ENCODE measurements around the gene SLC19A2. TPM values are rescaled to one million over a fixed set of nuclear protein-coding genes. Genes with fewer than 3 reads are reported as not detected.
A peak's percentile ranks its signal among the peaks of the same experiment; 100 is the strongest.
"Not testable (repeated sequence)": the region's sequence is repeated elsewhere in the genome, so short reads cannot be mapped to it uniquely, and the experiment has no call there.

The SLC19A2 gene
- total RNA-seq, 1 donor from 2014 or later: 12.3 TPM

DNA sequence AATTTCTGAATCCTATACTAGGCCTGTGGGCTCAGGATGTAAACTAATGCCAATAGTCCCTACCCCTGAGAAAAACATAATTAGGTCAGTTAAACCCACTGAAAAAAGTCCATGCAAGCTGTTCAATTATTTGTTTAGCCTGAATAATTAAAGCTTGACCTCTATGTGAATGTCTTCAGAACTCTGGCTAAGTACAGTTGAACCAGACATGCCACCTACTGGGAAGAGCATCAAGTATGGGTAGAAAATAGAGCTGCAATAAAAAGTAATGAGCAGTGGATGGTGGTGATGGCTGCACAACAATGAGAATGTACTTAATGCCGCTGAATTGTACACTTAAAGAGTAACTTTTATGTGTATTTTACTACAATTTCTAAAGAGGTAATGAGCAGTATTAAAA, 23.6 kb upstream of the SLC19A2 start:
- TF ChIP-seq, protein P1, sequence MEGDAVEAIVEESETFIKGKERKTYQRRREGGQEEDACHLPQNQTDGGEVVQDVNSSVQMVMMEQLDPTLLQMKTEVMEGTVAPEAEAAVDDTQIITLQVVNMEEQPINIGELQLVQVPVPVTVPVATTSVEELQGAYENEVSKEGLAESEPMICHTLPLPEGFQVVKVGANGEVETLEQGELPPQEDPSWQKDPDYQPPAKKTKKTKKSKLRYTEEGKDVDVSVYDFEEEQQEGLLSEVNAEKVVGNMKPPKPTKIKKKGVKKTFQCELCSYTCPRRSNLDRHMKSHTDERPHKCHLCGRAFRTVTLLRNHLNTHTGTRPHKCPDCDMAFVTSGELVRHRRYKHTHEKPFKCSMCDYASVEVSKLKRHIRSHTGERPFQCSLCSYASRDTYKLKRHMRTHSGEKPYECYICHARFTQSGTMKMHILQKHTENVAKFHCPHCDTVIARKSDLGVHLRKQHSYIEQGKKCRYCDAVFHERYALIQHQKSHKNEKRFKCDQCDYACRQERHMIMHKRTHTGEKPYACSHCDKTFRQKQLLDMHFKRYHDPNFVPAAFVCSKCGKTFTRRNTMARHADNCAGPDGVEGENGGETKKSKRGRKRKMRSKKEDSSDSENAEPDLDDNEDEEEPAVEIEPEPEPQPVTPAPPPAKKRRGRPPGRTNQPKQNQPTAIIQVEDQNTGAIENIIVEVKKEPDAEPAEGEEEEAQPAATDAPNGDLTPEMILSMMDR (conservative IDR thresholded peaks at IDR 0.05; ENCODE audit: low read depth, low read length): peak; percentile 47
- no peak overlapping the region for H3K4me3 ChIP-seq (ENCODE audit: low read depth, low read length)
- DNase-seq (ENCODE audit: low read depth): no peak

DNA sequence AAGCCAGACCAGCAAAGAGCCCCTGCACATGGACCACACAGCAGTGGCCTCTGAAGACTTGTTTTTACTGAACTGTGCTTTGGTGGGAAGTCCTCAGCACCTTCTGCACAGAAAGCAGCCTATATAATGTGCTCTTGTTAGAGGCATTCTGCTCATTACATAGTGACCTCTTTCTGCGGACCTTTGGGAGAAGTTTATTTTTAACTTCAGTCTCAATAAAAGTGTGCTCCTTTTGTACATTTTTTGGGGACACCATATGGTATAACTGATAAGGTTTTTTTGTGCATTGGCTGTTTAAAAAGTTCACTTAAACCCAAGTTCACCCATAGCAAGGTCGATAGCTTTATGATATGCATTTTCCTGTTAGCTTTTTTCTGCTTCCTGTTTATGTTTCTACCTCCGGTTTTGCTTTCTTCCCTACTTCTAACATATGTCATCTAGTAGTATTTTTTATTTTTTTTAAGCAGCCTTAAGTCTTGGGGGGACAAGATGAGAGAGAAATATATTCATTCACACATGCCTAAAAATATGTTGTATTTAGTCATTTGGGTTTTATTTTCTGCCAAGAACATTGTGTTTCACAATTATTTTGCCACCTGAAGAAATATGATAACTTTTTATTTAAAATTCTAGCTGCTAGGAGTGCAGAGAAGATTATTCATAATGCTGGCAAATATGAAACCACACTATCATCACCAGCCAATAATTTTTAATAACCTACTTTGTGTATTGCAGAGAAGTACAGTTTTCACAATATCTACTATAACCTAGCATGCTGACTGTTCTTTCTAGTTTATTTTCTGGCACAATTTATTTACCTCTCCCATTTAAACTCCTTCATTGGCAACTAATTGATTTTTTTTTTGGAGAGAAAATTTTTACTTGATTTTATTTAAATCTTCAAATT, 22.9 kb upstream of the SLC19A2 start:
- TF ChIP-seq, protein P1 (conservative IDR thresholded peaks at IDR 0.05; ENCODE audit: low read depth, low read length): no peak
- no peak overlapping the region for H3K4me3 ChIP-seq (ENCODE audit: low read depth, low read length)
- DNase-seq (ENCODE audit: low read depth): no peak

DNA sequence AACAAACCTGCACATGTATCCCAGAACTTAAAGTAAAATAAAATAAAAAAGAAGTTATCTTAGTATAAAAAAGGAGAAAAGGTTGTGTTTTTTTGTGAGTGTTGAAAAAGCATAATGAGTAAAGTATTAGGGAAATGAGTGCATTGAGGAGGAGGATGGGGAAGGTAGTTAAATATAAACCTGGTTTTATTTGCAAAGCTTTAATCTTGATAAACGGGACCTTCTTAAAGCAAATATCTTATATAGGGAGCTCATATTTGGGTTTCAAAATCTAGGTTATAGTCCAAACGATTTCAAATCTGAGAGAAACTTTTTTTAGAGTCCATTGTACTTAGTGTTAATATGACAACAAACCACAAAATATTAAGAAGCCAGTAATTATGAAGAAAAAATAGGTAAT, 21.7 kb upstream of the SLC19A2 start:
- no peak for DNase-seq (ENCODE audit: low read depth)
- TF ChIP-seq, protein P1 (conservative IDR thresholded peaks at IDR 0.05; ENCODE audit: low read depth, low read length): no peak

DNA sequence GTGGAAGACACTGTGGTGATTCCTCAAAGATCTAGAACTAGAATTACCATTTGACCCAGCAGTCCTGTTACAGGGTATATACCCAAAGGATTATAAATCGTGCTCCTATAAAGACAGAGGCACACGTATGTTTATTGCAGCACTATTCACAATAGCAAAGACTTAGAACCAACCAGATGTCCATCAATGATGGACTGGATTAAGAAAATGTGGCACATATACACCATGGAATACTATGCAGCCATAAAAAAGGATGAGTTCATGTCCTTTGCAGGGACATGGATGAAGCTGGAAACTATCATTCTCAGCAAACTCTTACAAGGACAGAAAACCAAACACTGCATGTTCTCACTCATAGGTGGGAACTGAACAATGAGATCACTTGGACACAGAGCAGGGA, 17.9 kb upstream of the SLC19A2 start:
- DNase-seq (ENCODE audit: low read depth): not testable (repeated sequence)

More for the DNA sequence above, 21.7 kb upstream of the SLC19A2 start:
- H3K4me3 ChIP-seq (ENCODE audit: low read depth, low read length): no peak overlapping the region

DNA sequence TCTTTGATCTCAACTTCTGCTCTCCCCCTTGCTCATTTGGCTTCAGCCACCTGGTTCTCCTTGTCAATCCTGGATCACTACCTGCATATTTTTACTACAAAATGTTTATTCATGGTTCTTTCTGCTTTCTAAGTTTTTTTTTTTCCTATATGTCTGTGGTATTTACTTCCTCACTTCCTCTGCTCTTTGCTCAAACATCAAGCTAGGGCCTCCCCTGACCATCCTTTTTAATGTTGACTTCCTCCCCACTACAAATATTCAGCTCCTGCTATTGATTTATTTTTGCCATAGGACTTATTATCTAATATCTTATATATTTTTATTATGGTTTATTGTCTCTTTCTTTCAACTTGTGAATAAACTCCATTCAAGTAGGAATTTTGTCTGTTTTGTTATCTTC, 14.1 kb upstream of the SLC19A2 start:
- H3K4me3 ChIP-seq (ENCODE audit: low read depth, low read length): no peak overlapping the region

More for the DNA sequence above, 17.9 kb upstream of the SLC19A2 start:
- H3K4me3 ChIP-seq (ENCODE audit: low read depth, low read length): not testable (repeated sequence)

DNA sequence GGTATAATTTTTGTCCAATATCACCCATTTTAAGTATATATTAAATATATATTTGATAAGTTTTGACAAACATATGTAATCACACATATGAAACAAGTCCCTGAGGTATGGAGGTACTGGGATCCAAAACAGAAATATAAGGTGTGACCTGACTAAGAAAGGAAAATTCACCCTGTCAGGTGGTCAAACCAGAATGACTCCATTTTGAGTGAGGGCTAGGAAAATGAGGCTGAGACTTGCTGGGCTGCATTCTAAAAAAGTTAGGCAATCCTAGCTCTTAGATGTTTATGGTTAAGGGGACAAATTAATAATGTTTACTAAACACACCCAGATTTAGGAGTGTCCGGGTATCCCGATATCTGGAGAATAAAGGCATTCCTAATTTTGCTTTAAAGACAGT, 11.6 kb upstream of the SLC19A2 start:
- no peak overlapping the region for H3K4me3 ChIP-seq (ENCODE audit: low read depth, low read length)
- TF ChIP-seq, protein P1 (conservative IDR thresholded peaks at IDR 0.05; ENCODE audit: low read depth, low read length): no peak
- DNase-seq (ENCODE audit: low read depth): no peak

More for the DNA sequence above, 14.1 kb upstream of the SLC19A2 start:
- TF ChIP-seq, protein P1 (conservative IDR thresholded peaks at IDR 0.05; ENCODE audit: low read depth, low read length): no peak
- DNase-seq (ENCODE audit: low read depth): no peak

DNA sequence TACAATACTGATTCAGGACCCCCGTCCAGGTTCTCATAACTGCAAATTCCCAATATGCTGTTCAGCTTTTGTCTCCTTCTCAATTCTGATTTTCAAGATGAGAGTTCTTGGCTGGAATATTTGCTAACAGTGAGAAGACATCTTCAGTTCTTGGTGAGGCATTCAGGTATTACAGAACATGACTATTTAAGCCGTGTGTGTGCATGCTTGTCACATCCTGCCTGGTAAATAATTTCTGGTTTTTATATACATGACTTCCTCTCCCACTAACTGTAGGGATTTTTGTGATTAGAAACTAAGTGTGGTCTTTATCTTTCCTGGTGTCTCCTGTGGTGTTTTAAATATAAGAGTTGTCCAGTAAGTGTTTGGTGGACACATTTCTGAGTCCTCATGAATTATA, 10.2 kb upstream of the SLC19A2 start:
- DNase-seq (ENCODE audit: low read depth): no peak
- no peak overlapping the region for H3K4me3 ChIP-seq (ENCODE audit: low read depth, low read length)
- TF ChIP-seq, protein P1 (conservative IDR thresholded peaks at IDR 0.05; ENCODE audit: low read depth, low read length): no peak

All from epithelial cell of proximal tubule (primary cell).